Small intestine (tissue), 7 donors: ENCODE measurements around the gene LSAMP. TPM values are rescaled to one million over a fixed set of nuclear protein-coding genes. Genes with fewer than 3 reads are reported as not detected.
"Not testable (repeated sequence)": the region's sequence is repeated elsewhere in the genome, so short reads cannot be mapped to it uniquely, and the experiment has no call there.

Experiments
- DNase-seq, 2 donors: peaks; one replicate each; pipeline versions ENCODE4 v3.0.0 to v3.0.0-alpha.2; 2013
- FAIRE-seq: peaks from 2 replicates; lab custom pipeline; 2012; peaks lifted over from hg19 to GRCh38; lab: Jason Lieb, UNC
- H3K27ac ChIP-seq, 3 donors: one replicate each; pipeline ENCODE4 v1.5.1; 2013; ENCODE audit warnings: low read length in 2 of 3, mild to moderate bottlenecking in 2 of 3, control low read depth in 1 of 3, inconsistent platforms in 1 of 3, low read depth in 1 of 3, moderate library complexity in 1 of 3
- H3K27me3 ChIP-seq, 3 donors: one replicate each; pipeline ENCODE4 v1.6.1; 2013; ENCODE audit warnings: low read length in 3 of 3, inconsistent platforms in 1 of 3; ENCODE audit not compliant: control insufficient read depth in 3 of 3, insufficient read depth in 3 of 3
- H3K36me3 ChIP-seq, 3 donors: one replicate each; pipeline ENCODE4 v1.6.1; 2013; ENCODE audit warnings: low read length in 3 of 3, inconsistent platforms in 1 of 3, low read depth in 1 of 3, mild to moderate bottlenecking in 1 of 3, moderate library complexity in 1 of 3; ENCODE audit not compliant: control insufficient read depth in 3 of 3, insufficient read depth in 2 of 3
- H3K4me1 ChIP-seq, 3 donors: one replicate each; pipeline ENCODE4 v1.6.1; 2013; ENCODE audit warnings: low read length in 2 of 3, inconsistent platforms in 1 of 3, low read depth in 1 of 3, mild to moderate bottlenecking in 1 of 3, moderate library complexity in 1 of 3; ENCODE audit not compliant: control insufficient read depth in 3 of 3, insufficient read depth in 2 of 3
- H3K4me3 ChIP-seq, 3 donors: one replicate each; pipeline ENCODE4 v1.5.1; 2013; ENCODE audit warnings: low read length in 3 of 3, control low read depth in 1 of 3, inconsistent platforms in 1 of 3, low read depth in 1 of 3, mild to moderate bottlenecking in 1 of 3, moderate library complexity in 1 of 3
- H3K9me3 ChIP-seq, 2 donors: one replicate each; pipeline ENCODE4 v1.6.1; 2013; ENCODE audit warnings: low read depth in 1 of 2, low read length in 1 of 2; ENCODE audit not compliant: control insufficient read depth in 2 of 2, insufficient read depth in 1 of 2
- WGBS, 3 donors: extraction: QIAGEN DNeasy Blood & Tissue Kit; methylation state at CpG; one replicate each; pipeline ENCODE4 v1.1.7; 2013; 5-methylcytosine and 5-hydroxymethylcytosine counted together
- polyA plus RNA-seq, 4 donors: library from polyadenylated mRNA; stranded (reverse) in 3 of 4; unstranded in 1 of 4; fragments of 200-250 nt in 3 of 4; fragments of 120-200 nt in 1 of 4; gene quantifications; one replicate each; pipeline versions ENCODE4 v1.2.1 to v1.2.3, GENCODE V29; 2013
- donor health status: healthy with polysubstance abuse.
- donor health status: control.
- donor health status: control.
- donor health status: Bipolar disorder and iron deficiency.
- donor health status: healthy.

The LSAMP gene
- polyA plus RNA-seq, 4 donors, result 0.27 to 2.9 (median 1.8) TPM; not detected in 1

- not testable (repeated sequence) for H3K4me1 ChIP-seq, H3K27ac ChIP-seq, DNase-seq, H3K27me3 ChIP-seq, H3K36me3 ChIP-seq, FAIRE-seq, H3K4me3 ChIP-seq, H3K9me3 ChIP-seq
- 91 to 94% (median 93%) methylated on average over 45 to 55 of the region's 55 CpGs for WGBS, 3 donors
Observed at GRCh38 chr3:115791271-115792153, 653.8 kb downstream of the LSAMP start.

GRCh38 chr3:115790759-115791158, 654.5 kb downstream of the LSAMP start:
- Histone ChIP-seq H3K36me3 (no peaks in the 10 kb centered on the region), H3K9me3 (no peaks in the 10 kb centered on the region), H3K4me1 (no peaks in the 10 kb centered on the region), H3K27me3 (no peaks in the 10 kb centered on the region), H3K4me3 (no peak overlapping the region), H3K27ac (no peak overlapping the region)
- 62 to 74% (median 68%) methylated on average over 3 of the region's 3 CpGs for WGBS, 3 donors
- FAIRE-seq, result no peak
- peak in 1 of 2 donors; percentile 52 for DNase-seq

DNA sequence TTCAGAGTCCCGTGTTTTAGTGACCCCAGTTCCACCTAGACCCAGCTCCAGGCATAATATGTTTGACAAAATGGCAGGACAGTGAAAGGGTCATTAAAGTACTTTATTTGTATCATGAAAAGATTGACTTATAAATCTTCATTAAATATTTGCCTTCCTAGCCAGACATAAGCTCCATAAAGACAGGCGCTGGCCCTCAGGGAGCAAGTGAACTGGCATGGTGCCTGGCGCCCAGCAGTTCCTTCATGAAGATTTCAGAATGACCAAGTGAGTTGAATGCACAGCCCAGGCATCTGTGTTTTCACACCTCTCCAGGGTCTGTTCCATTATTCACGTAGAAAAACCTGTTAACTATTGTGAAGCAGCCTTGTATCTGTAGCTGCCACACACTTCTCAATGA, 655.8 kb downstream of the LSAMP start:
- 80 to 90% (median 87%) methylated on average over 4 of the region's 4 CpGs for WGBS, 3 donors
- FAIRE-seq, result no peak

GRCh38 chr3:115788921-115789470, 656.3 kb downstream of the LSAMP start:
- Histone ChIP-seq H3K4me3 (no peak overlapping the region), H3K4me1 (no peaks in the 10 kb centered on the region), H3K27ac (no peak overlapping the region), H3K9me3 (no peaks in the 10 kb centered on the region), H3K27me3 (peaks cover 0 to 3% (median 0%) of the 10 kb centered on the region in 3 donors), H3K36me3 (no peaks in the 10 kb centered on the region)
- DNase-seq (no peak), FAIRE-seq (no peak)
- 57 to 69% (median 67%) methylated on average over 4 of the region's 4 CpGs for WGBS, 3 donors

More for the DNA sequence above, 655.8 kb downstream of the LSAMP start:
- DNase-seq, result no peak
- Histone ChIP-seq H3K27ac (no peak overlapping the region), H3K27me3 (peaks cover 0 to 3% (median 0%) of the 10 kb centered on the region in 3 donors), H3K4me3 (no peak overlapping the region), H3K36me3 (no peaks in the 10 kb centered on the region), H3K9me3 (no peaks in the 10 kb centered on the region), H3K4me1 (no peaks in the 10 kb centered on the region)

- Histone ChIP-seq H3K27me3 (peaks cover 0 to 5% (median 0%) of the 10 kb centered on the region in 3 donors), H3K27ac (no peak overlapping the region), H3K36me3 (no peaks in the 10 kb centered on the region), H3K4me3 (no peak overlapping the region), H3K4me1 (no peaks in the 10 kb centered on the region), H3K9me3 (no peaks in the 10 kb centered on the region)
- WGBS, 3 donors, result 87 to 95% (median 91%) methylated on average over 2 of the region's 2 CpGs
- FAIRE-seq (no peak), DNase-seq (no peak)
Observed at GRCh38 chr3:115787818-115788217, 657.5 kb downstream of the LSAMP start.

DNA sequence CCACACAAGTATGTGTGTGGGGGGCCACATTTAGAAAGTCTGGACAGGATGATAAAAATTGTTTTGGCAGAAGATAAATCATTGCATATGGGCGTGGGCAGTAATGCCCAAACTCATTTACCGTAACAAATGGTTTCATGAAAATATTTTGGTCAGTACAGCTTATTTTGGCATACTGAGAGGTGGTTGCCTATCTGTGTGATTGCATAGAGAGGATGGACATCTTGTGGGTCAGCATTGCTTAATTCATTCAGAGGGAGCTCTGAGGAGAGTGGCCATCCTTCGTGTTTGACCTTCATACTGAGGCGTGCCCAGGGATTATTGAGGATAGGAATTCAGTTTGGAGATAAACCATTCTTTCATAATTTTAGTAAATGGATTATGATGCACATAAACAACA, 659.5 kb downstream of the LSAMP start:
- no peaks in the 10 kb centered on the region for H3K9me3 ChIP-seq
- H3K27ac ChIP-seq, result peak overlapping the region in 1 of 3 donors; percentile 95
- 35 to 70% (median 63%) methylated on average over 4 of the region's 4 CpGs for WGBS, 3 donors
- no peak overlapping the region for H3K4me3 ChIP-seq
- peaks cover 0 to 5% (median 0%) of the 10 kb centered on the region in 3 donors for H3K27me3 ChIP-seq
- no peaks in the 10 kb centered on the region for H3K4me1 ChIP-seq
- no peaks in the 10 kb centered on the region for H3K36me3 ChIP-seq
- no peak for DNase-seq
- FAIRE-seq, result no peak

GRCh38 chr3:115784739-115785536, 660.3 kb downstream of the LSAMP start:
- peak; percentile 2 to 16 for DNase-seq
- no peak for FAIRE-seq
- H3K4me3 ChIP-seq, result peak overlapping the region in 2 of 3 donors; percentile 76 to 77

More at GRCh38 chr3:115784739-115785536, 660.3 kb downstream of the LSAMP start:
- Histone ChIP-seq H3K9me3 (no peaks in the 10 kb centered on the region), H3K27ac (peak overlapping the region; percentile 62 to 95 (median 94)), H3K27me3 (peaks cover 0 to 5% (median 0%) of the 10 kb centered on the region in 3 donors), H3K4me1 (no peaks in the 10 kb centered on the region), H3K36me3 (no peaks in the 10 kb centered on the region)
- WGBS, 3 donors, result 3 to 7% (median 5%) methylated on average over 11 of the region's 11 CpGs
